ENCODE measurements around the gene LRRC32. TPM values are rescaled to one million over a fixed set of nuclear protein-coding genes. Genes with fewer than 3 reads are reported as not detected.

Gene LRRC32
- total and polyA plus RNA-seq, 2 experiments from 2014 or later, result 0.42 to 0.58 TPM

- Mint-ChIP-seq H3K4me1 (peaks cover 4% of the 10 kb centered on the region; the same call in 1 of the 3 replicates), H3K36me3 (ENCODE audit: low read depth) (no peaks in the 10 kb centered on the region), H3K27me3 (ENCODE audit: insufficient read depth, low read depth, poor library complexity) (peaks cover 21% of the 10 kb centered on the region), H3K4me3 (no peak overlapping the region), H3K9me3 (no peaks in the 10 kb centered on the region), H3K27ac (no peak overlapping the region)
- ATAC-seq (peak; percentile 16; the same call in 2 of the 3 replicates), DNase-seq (ENCODE audit: low spot score) (peak; percentile 48)
- no peak overlapping the region for H3K4me2 ChIP-seq
- TF ChIP-seq JUNB (IDR thresholded peaks at IDR 0.05; ENCODE audit: unreplicated experiment) (no peak), CTCF (conservative IDR thresholded peaks at IDR 0.05; ENCODE audit: low read depth in 2 of 2) (peak; percentile 27 to 54; a peak in 3 of 4 replicates)
- H3K9me2 ChIP-seq (ENCODE audit: insufficient read depth), result no peaks in the 10 kb centered on the region
- no peak overlapping the region for H3K27ac ChIP-seq (ENCODE audit: low read depth)
- no peaks in the 10 kb centered on the region for H4K20me1 ChIP-seq (replicated peaks; ENCODE audit: insufficient read depth)
- no peaks in the 10 kb centered on the region for H3K79me2 ChIP-seq (replicated peaks; ENCODE audit: insufficient read depth)
- peaks cover 16% of the 10 kb centered on the region for H3K27me3 ChIP-seq (ENCODE audit: insufficient read depth)
- peak overlapping the region; percentile 59; the same call in 1 of the 2 replicates for H2AFZ ChIP-seq
- H3K36me3 ChIP-seq (ENCODE audit: insufficient read depth), result no peaks in the 10 kb centered on the region
- H3F3A ChIP-seq (replicated peaks; ENCODE audit: low read depth), result 0 out of 2 replicates have a peak, but pooled peaks cover 3% of the 10 kb centered on the region
- H3K4me1 ChIP-seq (ENCODE audit: insufficient read depth), result no peaks in the 10 kb centered on the region; the same call in 1 of the 2 replicates
- H3K4me3 ChIP-seq, result no peak overlapping the region
Observed at GRCh38 chr11:76674517-76675400, 4.2 kb upstream of the LRRC32 start.

GRCh38 chr11:76673176-76674142, 2.9 kb upstream of the LRRC32 start:
- Histone ChIP-seq H3K4me2 (no peak overlapping the region), H3K9me2 (ENCODE audit: insufficient read depth) (no peaks in the 10 kb centered on the region), H3F3A (replicated peaks; ENCODE audit: low read depth) (0 out of 2 replicates have a peak, but pooled peaks cover 3% of the 10 kb centered on the region), H3K79me2 (replicated peaks; ENCODE audit: insufficient read depth) (no peaks in the 10 kb centered on the region), H3K36me3 (ENCODE audit: insufficient read depth) (no peaks in the 10 kb centered on the region), H3K4me1 (ENCODE audit: insufficient read depth) (no peaks in the 10 kb centered on the region; the same call in 1 of the 2 replicates), H4K20me1 (replicated peaks; ENCODE audit: insufficient read depth) (no peaks in the 10 kb centered on the region; the same call in 1 of the 2 replicates), H3K27ac (ENCODE audit: low read depth) (no peak overlapping the region), H2AFZ (no peak overlapping the region), H3K4me3 (no peak overlapping the region), H3K27me3 (ENCODE audit: insufficient read depth) (peaks cover 21% of the 10 kb centered on the region)
- H3K27me3 Mint-ChIP-seq (ENCODE audit: insufficient read depth, low read depth, poor library complexity), result peaks cover 24% of the 10 kb centered on the region
- no peaks in the 10 kb centered on the region for H3K36me3 Mint-ChIP-seq (ENCODE audit: low read depth)
- H3K4me3 Mint-ChIP-seq, result no peak overlapping the region
- DNase-seq (ENCODE audit: low spot score), result no peak
- H3K9me3 Mint-ChIP-seq, result no peaks in the 10 kb centered on the region
- no peak for ATAC-seq
- no peak overlapping the region for H3K27ac Mint-ChIP-seq
- peaks cover 7% of the 10 kb centered on the region; the same call in 1 of the 3 replicates for H3K4me1 Mint-ChIP-seq
- TF ChIP-seq JUNB (IDR thresholded peaks at IDR 0.05; ENCODE audit: unreplicated experiment) (no peak), CREB1 (CRISPR knock-in tag; IDR thresholded peaks at IDR 0.05; ENCODE audit: low read depth) (no peak), ZNF114 (CRISPR knock-in tag; IDR thresholded peaks at IDR 0.05) (no peak), ZNF331 (CRISPR knock-in tag; IDR thresholded peaks at IDR 0.05; ENCODE audit: low read depth) (no peak), ETS1 (IDR thresholded peaks at IDR 0.05) (no peak), REST (IDR thresholded peaks at IDR 0.05; ENCODE audit: unreplicated experiment) (no peak), POLR2AphosphoS5 (IDR thresholded peaks at IDR 0.05; ENCODE audit: low read depth) (no peak), EZH2 (IDR thresholded peaks at IDR 0.05; ENCODE audit: low read depth, unreplicated experiment) (no peak), STAT1 (IDR thresholded peaks at IDR 0.05; ENCODE audit: unreplicated experiment) (no peak)
